ENCODE measurements around the gene SNX5.

The SNX5 gene

GRCh38 chr20:17959257-17959627, 9.4 kb downstream of the SNX5 start:
- no peak for DNase-seq

- DNase-seq: no peak
These were observed 10.0 kb downstream of the SNX5 start for GRCh38 chr20:17958373-17959256.

- no peak for DNase-seq
These were observed 10.9 kb downstream of the SNX5 start for GRCh38 chr20:17957505-17958363.

- no peak for DNase-seq
These were observed 12.4 kb downstream of the SNX5 start for GRCh38 chr20:17956099-17956685.

GRCh38 chr20:17955302-17955701, 13.3 kb downstream of the SNX5 start:
- DNase-seq: no peak

GRCh38 chr20:17953935-17954334, 14.7 kb downstream of the SNX5 start:
- DNase-seq: no peak

GRCh38 chr20:17952692-17953684, 15.6 kb downstream of the SNX5 start:
- no peak for DNase-seq

- DNase-seq: no peak
These were observed 17.3 kb downstream of the SNX5 start for GRCh38 chr20:17951323-17951722.

- DNase-seq: no peak
These were observed 17.9 kb downstream of the SNX5 start for GRCh38 chr20:17950670-17951069.

GRCh38 chr20:17949899-17950298, 18.7 kb downstream of the SNX5 start:
- DNase-seq: no peak

GRCh38 chr20:17948442-17948841, 20.2 kb downstream of the SNX5 start:
- DNase-seq: no peak

- no peak for DNase-seq
These were observed 21.1 kb downstream of the SNX5 start for GRCh38 chr20:17947474-17947815.

GRCh38 chr20:17946572-17947473, 21.8 kb downstream of the SNX5 start:
- DNase-seq: no peak

GRCh38 chr20:17946040-17946439, 22.6 kb downstream of the SNX5 start:
- no peak for DNase-seq

GRCh38 chr20:17944854-17945474, 23.6 kb downstream of the SNX5 start:
- no peak for DNase-seq

- DNase-seq: no peak
These were observed 25.3 kb downstream of the SNX5 start for GRCh38 chr20:17943343-17943742.

- DNase-seq: no peak
These were observed 26.8 kb downstream of the SNX5 start for GRCh38 chr20:17941826-17942196.

- no peak for DNase-seq
These were observed 27.3 kb downstream of the SNX5 start for GRCh38 chr20:17941087-17941825.

GRCh38 chr20:17940224-17940971, 28.2 kb downstream of the SNX5 start:
- DNase-seq: peak in 1 of 2 experiments; percentile 32
